HL-60/S4 (cell line): ENCODE results near the gene IFT172.
"Not testable (repeated sequence)": the region's sequence is repeated elsewhere in the genome, so short reads cannot be mapped to it uniquely, and the experiment has no call there.

Source experiments
- in situ Hi-C: fragments of 300-500 bp; cut with MboI; formaldehyde crosslinking; loops from 2 replicates; pipeline ENCODE4 v1.14.3; 2022; ENCODE audit warnings: low sequenced_read_pairs

The IFT172 gene

GRCh38 chr2:27428213-27428977 is 61.1 kb downstream of the IFT172 start, which contains the start of gene NRBP1:
NRBP1 (plus strand) TSS chr2:27428631; CDS start chr2:27433274, 4,643 bp downstream.
- in situ Hi-C loops, result no loop called here

GRCh38 chr2:27427863-27428212 is 61.7 kb downstream of the IFT172 start:
- in situ Hi-C loops, result no loop called here

- in situ Hi-C loops, result not testable (repeated sequence)
Measured at GRCh38 chr2:27425039-27425438, 64.5 kb downstream of the IFT172 start.

GRCh38 chr2:27422958-27423357 is 66.6 kb downstream of the IFT172 start:
- in situ Hi-C loops, result no loop called here

GRCh38 chr2:27421660-27422250 is 67.8 kb downstream of the IFT172 start:
- in situ Hi-C loops, result no loop called here

- in situ Hi-C loops, result no loop called here
Measured at GRCh38 chr2:27420996-27421395, 68.5 kb downstream of the IFT172 start.

GRCh38 chr2:27416151-27416550 is 73.4 kb downstream of the IFT172 start:
- in situ Hi-C loops, result no loop called here

- in situ Hi-C loops, result no loop called here
Measured at GRCh38 chr2:27412419-27413152, 77.0 kb downstream of the IFT172 start.

GRCh38 chr2:27409321-27410073 is 80.0 kb downstream of the IFT172 start, which contains the start of gene PPM1G:
PPM1G (minus strand) TSS chr2:27409591; CDS start chr2:27409422, 169 bp downstream.
- in situ Hi-C loops, result no loop called here

GRCh38 chr2:27408601-27409320 is 80.8 kb downstream of the IFT172 start:
- in situ Hi-C loops, result no loop called here

- in situ Hi-C loops, result no loop called here
Measured at GRCh38 chr2:27407798-27408491, 81.6 kb downstream of the IFT172 start.

GRCh38 chr2:27400348-27401135 is 89.0 kb downstream of the IFT172 start:
- in situ Hi-C loops, result no loop called here

GRCh38 chr2:27398962-27399361 is 90.6 kb downstream of the IFT172 start:
- in situ Hi-C loops, result no loop called here
